Measurements from ENCODE around the gene PGA5.

DNA sequence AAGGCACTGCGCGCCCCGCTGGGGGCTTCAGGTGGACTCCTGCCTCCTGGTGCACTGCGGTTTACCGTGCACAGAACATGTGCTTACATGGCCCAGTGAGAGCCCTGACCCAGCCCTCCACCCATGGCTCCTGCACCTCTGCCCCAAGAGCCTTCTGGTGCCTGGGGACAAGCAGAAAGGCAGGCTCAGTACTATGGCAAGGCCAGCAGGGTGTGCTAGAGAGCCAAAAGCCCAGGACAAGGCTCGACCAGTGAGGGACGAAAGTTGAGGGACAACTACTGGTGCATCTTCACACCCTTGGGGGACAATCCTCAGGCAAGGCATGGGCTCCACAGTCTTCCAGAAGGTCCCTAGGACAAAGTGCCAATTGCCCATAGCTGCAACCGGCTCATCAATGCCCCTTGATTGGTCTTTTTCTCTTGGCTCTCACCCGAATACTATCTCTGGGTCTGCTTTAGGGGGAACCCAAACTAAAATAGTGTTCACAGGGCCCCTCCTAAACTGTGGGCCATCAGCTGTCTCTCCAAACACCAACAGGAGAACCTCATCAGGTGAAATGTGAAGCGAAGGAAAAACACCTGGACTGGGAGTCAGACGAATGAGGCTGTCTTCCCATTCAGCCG, 13.5 kb downstream of the PGA5 start:
- TF ChIP-seq, protein P1, sequence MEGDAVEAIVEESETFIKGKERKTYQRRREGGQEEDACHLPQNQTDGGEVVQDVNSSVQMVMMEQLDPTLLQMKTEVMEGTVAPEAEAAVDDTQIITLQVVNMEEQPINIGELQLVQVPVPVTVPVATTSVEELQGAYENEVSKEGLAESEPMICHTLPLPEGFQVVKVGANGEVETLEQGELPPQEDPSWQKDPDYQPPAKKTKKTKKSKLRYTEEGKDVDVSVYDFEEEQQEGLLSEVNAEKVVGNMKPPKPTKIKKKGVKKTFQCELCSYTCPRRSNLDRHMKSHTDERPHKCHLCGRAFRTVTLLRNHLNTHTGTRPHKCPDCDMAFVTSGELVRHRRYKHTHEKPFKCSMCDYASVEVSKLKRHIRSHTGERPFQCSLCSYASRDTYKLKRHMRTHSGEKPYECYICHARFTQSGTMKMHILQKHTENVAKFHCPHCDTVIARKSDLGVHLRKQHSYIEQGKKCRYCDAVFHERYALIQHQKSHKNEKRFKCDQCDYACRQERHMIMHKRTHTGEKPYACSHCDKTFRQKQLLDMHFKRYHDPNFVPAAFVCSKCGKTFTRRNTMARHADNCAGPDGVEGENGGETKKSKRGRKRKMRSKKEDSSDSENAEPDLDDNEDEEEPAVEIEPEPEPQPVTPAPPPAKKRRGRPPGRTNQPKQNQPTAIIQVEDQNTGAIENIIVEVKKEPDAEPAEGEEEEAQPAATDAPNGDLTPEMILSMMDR (IDR thresholded peaks at IDR 0.05; ENCODE audit: insufficient read depth, low read length, poor library complexity, severe bottlenecking): peak; percentile 68
- no peak for TF ChIP-seq EZH2phosphoT487 (conservative IDR thresholded peaks at IDR 0.05; ENCODE audit: low read length)

Measured in SU-DHL-6 (cell line).